ENCODE measurements around the gene FAM177A1.
"Not testable (repeated sequence)": the region's sequence is repeated elsewhere in the genome, so short reads cannot be mapped to it uniquely, and the experiment has no call there.

Gene FAM177A1

DNA sequence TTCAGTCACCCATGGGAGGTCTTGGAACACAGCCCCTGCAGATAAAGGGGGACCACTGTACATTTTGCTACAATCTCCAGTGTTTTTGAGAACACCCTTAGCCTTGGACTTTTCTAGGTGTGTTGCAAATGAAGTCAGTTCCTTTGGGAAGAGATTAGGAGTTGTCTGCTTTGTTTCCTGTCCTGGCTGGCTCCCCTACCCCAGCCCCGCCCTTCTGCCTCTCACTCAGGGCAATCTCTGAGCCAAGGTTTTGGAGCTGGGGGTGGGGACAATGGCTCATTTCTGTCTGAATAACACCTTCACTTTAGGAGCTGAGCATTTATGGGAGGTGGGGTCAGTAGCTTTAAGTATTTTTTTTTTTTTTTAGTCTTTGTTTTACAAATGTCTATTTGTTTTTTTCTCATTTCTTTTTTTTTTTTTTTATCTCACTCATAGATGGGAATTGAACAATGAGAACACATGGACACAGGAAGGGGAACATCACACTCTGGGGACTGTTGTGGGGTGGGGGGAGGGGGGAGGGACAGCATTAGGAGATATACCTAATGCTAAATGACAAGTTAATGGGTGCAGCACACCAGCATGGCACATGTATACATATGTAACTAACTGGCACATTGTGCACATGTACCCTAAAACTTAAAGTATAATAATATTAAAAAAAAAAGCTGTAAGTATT lies 15.2 kb downstream of the FAM177A1 start:
- DNase-seq = peak; percentile 6

- not testable (repeated sequence) for DNase-seq
These were observed 19.7 kb downstream of the FAM177A1 start for GRCh38 chr14:35065731-35066130.

- DNase-seq = no peak
These were observed 22.4 kb downstream of the FAM177A1 start for GRCh38 chr14:35068238-35069012.

DNA sequence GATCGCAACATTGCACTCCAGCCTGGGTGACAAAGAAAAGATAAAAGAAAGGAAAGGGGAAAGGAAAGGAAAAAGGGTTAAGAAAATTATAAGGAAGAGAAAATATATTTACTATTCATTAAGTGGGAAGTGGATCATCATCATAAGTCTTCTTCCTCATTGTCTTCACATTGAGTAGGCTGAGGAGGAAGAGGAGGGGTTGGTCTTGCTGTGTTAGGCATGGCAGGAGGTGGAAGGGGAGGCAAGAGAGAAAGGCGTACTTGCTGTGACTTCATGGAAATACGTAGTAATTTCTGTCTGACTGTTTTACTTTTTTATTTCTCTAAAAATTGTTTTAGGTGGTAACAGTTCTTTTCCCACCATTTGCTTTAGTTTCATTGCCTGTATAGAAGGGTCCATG lies 26.2 kb downstream of the FAM177A1 start:
- no peak for DNase-seq

DNA sequence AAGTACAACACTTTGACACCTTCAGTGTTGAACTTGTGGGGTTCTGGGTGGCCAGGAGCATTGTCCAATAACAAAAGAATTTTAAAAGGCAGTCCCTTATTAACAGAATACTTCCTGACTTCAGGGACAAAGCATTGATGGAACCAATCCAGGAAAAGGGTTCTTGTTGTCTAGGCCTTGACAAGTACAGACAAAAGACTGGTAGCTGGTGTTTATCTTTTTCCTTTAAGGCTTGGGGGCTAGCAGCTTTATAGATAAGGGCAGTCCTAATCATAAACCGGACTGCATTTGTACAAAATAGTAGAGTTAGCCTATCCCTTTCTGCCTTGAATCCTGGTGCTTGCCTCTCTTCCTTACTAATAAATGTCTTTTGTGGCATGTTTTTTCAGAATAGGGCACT lies 27.4 kb downstream of the FAM177A1 start:
- DNase-seq = no peak

DNA sequence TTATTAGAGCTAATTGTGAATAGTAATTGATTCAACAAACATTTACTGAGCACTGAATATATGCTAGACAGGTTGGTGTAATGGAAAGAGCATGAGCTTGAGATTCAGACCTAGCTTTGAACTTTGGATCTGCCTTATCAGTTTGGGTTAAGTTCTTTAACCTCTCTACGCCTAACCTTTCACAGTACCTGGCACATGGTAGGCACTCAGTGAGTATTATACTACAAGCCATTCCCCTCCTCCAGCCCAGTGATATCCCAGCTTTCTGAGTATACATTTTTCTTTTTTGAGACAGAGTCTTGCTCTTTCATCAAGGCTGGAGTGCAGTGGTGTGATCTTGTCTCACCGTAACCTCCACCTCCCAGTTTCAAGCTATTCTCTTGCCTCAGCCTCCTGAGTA lies 32.0 kb downstream of the FAM177A1 start:
- no peak for DNase-seq

DNA sequence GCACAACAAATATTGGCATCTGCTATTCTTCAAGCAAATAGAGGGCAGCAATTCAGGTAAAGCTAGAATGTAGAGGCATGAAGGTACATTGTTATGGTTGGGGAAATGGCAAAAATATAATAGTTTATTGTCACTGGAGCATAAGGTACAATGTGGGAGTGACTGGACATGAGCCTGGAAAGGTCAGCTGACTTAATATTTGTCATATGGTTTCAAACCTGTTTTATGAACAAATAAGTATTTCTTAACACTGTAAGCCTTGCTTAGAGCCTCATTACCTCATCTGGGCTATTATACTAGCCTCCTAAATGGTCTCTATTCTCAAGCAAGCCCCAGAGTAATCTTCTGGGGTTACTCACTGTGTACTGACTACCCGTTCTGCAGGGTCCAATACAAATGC lies 33.7 kb downstream of the FAM177A1 start:
- DNase-seq = no peak

- no peak for DNase-seq
These were observed 37.6 kb downstream of the FAM177A1 start for GRCh38 chr14:35083530-35084150.

- no peak for DNase-seq
These were observed 39.4 kb downstream of the FAM177A1 start for GRCh38 chr14:35085441-35085840.

GRCh38 chr14:35088514-35088913 lies 42.4 kb downstream of the FAM177A1 start:
- no peak for DNase-seq

- DNase-seq = not testable (repeated sequence)
These were observed 48.6 kb downstream of the FAM177A1 start for GRCh38 chr14:35094645-35095044.

GRCh38 chr14:35107866-35108265 lies 61.8 kb downstream of the FAM177A1 start:
- DNase-seq = no peak

DNA sequence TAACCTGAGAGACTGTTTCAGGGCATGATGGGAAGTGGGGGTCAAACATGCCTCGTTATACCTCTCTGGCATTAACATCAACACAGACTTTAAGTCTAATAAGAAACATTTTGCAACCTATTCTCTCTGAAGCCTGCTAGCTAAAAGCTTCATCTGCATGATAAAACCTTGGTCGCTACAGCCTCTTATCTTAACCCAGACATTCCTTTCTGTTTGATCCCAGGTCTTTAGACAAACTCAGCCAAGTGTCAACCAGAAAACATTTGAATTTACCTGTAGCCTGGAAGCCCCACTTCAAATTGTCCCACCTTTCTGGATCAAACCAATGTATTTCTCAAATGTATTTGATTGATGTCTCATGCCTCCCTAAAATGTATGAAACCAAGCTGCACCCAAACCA lies 66.6 kb downstream of the FAM177A1 start:
- no peak for DNase-seq

DNA sequence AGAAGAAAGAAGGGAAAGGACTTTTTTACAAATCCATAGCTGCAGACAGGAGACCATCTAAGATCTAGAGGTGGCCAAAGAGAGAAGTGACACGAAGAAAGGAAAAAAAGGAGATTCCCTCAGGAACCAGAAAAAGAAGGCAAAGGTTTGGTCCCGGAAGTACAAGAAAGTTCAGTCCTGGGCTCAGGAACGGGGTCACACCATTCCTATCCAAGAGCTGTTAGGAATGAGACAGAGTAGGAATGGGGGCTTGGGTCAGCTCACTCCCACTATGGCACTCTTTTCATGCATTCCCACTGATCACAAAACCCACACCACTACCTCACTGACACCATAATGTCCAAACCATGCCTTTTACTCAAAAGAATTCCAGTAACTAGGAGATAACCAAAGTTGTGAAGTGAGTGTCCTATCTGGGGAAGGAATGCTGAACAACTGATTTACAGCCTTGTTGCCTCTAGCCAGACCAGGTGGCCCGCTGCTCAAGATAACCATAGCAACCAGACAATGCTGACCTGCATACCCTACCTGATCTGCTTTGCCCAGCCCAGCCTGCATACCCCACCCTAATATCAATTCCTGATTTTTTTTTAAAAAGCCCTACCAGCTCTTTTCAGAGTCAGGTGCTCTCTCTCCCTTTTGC lies 67.4 kb downstream of the FAM177A1 start:
- DNase-seq = no peak

- DNase-seq = peak; percentile 10
These were observed 68.0 kb downstream of the FAM177A1 start for GRCh38 chr14:35114036-35114435.

DNA sequence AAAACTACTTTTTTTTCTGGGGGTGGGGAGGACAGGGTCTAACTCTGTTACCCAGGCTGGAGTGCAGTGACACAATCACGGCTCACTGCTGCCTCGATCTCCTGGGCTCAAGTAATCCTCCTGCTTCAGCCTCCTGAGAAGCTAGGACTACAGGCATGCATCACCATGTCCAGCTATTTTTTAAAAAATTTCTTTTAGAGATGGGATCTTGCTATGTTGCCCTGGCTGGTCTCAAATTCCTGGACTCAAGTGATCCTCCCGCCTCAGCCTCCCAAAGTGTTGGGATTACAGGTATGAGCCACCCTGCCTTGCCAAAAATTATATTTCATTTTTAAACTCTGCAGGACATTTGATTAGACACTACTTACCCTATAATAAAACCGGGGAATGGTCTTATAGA lies 70.2 kb downstream of the FAM177A1 start:
- DNase-seq = no peak

- no peak for DNase-seq
These were observed 71.0 kb downstream of the FAM177A1 start for GRCh38 chr14:35117112-35117511.

DNA sequence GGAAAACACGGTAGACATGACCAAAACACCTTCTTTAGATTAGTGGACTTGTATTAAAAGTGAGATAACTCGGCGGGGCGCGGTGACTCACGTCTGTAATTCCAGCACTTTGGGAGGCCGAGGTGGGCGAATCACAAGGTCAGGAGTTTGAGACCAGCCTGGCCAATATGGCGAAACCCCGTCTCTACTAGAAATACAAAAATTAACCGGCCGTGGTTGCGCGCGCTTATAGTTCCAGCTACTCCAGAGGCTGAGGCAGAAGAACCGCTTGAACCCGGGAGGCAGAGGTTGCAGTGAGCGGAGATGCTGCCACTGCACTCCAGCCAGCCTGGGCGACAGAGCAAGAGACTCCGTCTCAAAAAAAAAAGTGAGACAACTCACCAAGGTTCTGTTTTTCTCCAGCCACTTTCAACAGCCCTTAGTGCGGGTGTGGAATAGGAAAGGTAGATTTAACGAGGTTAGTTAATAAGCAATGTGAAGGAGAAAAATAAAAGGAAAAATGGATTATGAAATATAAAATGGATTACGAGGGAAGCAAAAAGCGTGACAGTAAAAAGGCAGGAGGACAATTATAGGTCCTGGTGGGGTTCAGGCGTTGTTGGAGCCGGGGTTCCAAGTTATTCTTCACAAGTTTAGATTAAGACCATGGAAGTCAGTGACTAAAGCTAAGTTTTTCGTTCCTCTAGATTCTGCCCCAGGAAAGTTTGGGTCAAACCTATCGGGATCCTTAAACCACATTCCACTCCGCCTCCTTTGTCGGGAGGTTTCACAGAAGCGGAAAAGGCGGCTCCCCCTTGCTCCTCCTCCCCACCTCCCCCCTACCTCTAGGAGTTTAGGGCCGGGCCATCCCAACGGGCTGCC lies 75.2 kb downstream of the FAM177A1 start:
- DNase-seq = peak; percentile 9

GRCh38 chr14:35121887-35122695 lies 76.0 kb downstream of the FAM177A1 start, which contains the start of the genes PPP2R3C and PRORP:
PPP2R3C (minus strand) TSS chr14:35121990; CDS start chr14:35121959, 31 bp downstream.
PRORP (plus strand) TSS chr14:35122552; CDS start chr14:35123246, 694 bp downstream.
- peak; percentile 86 for DNase-seq

- DNase-seq = no peak
These were observed 76.8 kb downstream of the FAM177A1 start for GRCh38 chr14:35122696-35123387.

DNA sequence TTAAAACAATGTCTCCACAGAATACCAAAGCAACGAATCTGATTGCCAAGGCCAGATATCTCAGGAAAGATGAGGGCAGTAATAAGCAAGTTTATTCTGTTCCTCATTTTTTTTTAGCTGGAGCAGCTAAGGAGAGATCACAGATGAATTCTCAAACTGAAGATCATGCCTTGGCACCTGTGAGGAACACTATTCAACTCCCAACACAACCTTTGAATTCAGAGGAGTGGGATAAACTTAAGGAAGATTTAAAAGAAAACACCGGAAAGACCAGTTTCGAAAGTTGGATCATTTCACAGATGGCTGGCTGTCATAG lies 77.3 kb downstream of the FAM177A1 start:
- no peak for DNase-seq

Data from fibroblast of skin of abdomen (primary cell).